ENCODE data around the gene CHN1.

Gene CHN1

GRCh38 chr2:174863183-174863582 lies 142.0 kb downstream of the CHN1 start:
- no peak for DNase-seq

- DNase-seq = no peak
These were observed 145.5 kb downstream of the CHN1 start for GRCh38 chr2:174859563-174860169.

- DNase-seq = no peak
These were observed 146.4 kb downstream of the CHN1 start for GRCh38 chr2:174858745-174859144.

GRCh38 chr2:174856447-174856846 lies 148.7 kb downstream of the CHN1 start:
- DNase-seq = no peak

GRCh38 chr2:174846941-174847938 lies 157.9 kb downstream of the CHN1 start:
- DNase-seq = no peak

- DNase-seq = no peak
These were observed 159.0 kb downstream of the CHN1 start for GRCh38 chr2:174846218-174846617.

GRCh38 chr2:174844295-174844708 lies 160.9 kb downstream of the CHN1 start:
- no peak for DNase-seq

- no peak for DNase-seq
These were observed 162.7 kb downstream of the CHN1 start for GRCh38 chr2:174842496-174842895.

GRCh38 chr2:174841936-174842335 lies 163.2 kb downstream of the CHN1 start:
- no peak for DNase-seq

GRCh38 chr2:174841350-174841749 lies 163.8 kb downstream of the CHN1 start:
- DNase-seq = no peak

GRCh38 chr2:174840436-174840835 lies 164.7 kb downstream of the CHN1 start:
- no peak for DNase-seq

- DNase-seq = no peak
These were observed 165.5 kb downstream of the CHN1 start for GRCh38 chr2:174839662-174840061.

- DNase-seq = no peak
These were observed 168.2 kb downstream of the CHN1 start for GRCh38 chr2:174836995-174837390.

- DNase-seq = no peak
These were observed 168.7 kb downstream of the CHN1 start for GRCh38 chr2:174836377-174836994.

- no peak for DNase-seq
These were observed 169.4 kb downstream of the CHN1 start for GRCh38 chr2:174835797-174836255.

- no peak for DNase-seq
These were observed 171.4 kb downstream of the CHN1 start for GRCh38 chr2:174833737-174834136.

GRCh38 chr2:174830561-174830960 lies 174.6 kb downstream of the CHN1 start:
- no peak for DNase-seq

- DNase-seq = no peak
These were observed 175.6 kb downstream of the CHN1 start for GRCh38 chr2:174829550-174829949.

GRCh38 chr2:174827371-174828369 lies 177.5 kb downstream of the CHN1 start:
- DNase-seq = no peak

GRCh38 chr2:174826051-174826450 lies 179.1 kb downstream of the CHN1 start:
- no peak for DNase-seq

GRCh38 chr2:174824068-174824467 lies 181.1 kb downstream of the CHN1 start:
- no peak for DNase-seq

- DNase-seq = no peak
These were observed 183.6 kb downstream of the CHN1 start for GRCh38 chr2:174821628-174822027.

Measured in NCI-H1417 treated with DMSO at 0.1 percent for 48 hours (cell line).